ENCODE results near the gene RPS3. TPM values are rescaled to one million over a fixed set of nuclear protein-coding genes. Genes with fewer than 3 reads are reported as not detected.

The RPS3 gene
- total RNA-seq, 1 donor from 2014 or later = 1,962 TPM

DNA sequence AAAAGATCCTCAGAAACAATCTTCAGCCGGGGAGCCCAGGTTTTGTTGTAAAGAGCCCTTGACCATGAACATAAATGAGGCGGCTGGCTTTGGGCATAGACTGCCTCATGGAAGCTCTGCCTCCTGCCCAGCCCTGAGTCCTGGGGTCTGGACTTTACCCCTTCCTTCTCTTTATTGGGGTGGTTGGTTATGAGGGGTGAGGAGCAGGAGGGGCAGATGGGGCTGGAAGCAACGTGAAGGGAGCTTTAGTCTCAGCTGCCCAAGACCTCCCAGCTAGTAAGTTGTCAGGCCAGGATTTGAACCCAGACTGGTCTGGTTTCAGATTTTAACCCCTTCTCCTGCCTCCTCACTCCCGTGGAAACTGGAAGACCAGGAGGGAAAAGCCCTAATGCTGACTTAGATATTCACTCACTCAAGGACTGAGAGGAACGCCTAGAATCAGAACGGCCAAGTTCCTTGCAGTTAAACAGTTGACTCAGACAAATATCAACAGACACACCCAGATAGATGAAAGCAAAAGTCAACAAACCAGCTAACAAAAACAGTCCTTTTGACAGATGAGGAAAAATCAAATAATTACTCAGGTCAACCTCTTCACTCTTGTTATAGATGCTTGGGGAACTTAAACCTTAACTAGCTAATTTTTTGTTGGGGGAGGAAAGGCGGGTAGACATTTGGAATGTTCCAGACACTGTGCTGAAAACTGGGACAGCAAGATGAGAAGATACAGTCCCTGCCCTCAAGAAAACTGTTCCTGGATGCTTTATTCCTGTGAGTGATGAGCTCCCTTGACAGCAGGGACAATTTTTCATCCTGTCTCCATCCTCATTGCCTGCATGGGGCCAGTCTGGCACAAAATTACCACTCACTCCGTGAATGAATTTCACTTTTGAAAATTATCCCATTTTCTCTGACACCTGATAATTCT, 27.1 kb upstream of the RPS3 start:
- peaks cover 6% of the 10 kb centered on the region for H3K27me3 Mint-ChIP-seq (ENCODE audit: insufficient read depth, low read depth)
- Histone ChIP-seq H3K79me2 (ENCODE audit: low read depth) (no peaks in the 10 kb centered on the region), H3K4me1 (no peaks in the 10 kb centered on the region), H3F3A (ENCODE audit: low read depth) (no peaks in the 10 kb centered on the region), H2AFZ (replicated peaks) (no peak overlapping the region), H3K9ac (no peak overlapping the region), H3K4me3 (no peak overlapping the region), H4K20me1 (ENCODE audit: low read depth) (no peaks in the 10 kb centered on the region), H3K36me3 (no peaks in the 10 kb centered on the region), H3K4me2 (no peak overlapping the region), H3K27me3 (no peaks in the 10 kb centered on the region), H3K9me3 (ENCODE audit: low read depth) (no peaks in the 10 kb centered on the region), H3K27ac (no peak overlapping the region)
- H3K27ac Mint-ChIP-seq = no peak overlapping the region
- no peak for DNase-seq (ENCODE audit: low spot score)
- no peaks in the 10 kb centered on the region for H3K36me3 Mint-ChIP-seq
- peaks cover 7% of the 10 kb centered on the region for H3K9me3 Mint-ChIP-seq
- TF ChIP-seq, protein P1, sequence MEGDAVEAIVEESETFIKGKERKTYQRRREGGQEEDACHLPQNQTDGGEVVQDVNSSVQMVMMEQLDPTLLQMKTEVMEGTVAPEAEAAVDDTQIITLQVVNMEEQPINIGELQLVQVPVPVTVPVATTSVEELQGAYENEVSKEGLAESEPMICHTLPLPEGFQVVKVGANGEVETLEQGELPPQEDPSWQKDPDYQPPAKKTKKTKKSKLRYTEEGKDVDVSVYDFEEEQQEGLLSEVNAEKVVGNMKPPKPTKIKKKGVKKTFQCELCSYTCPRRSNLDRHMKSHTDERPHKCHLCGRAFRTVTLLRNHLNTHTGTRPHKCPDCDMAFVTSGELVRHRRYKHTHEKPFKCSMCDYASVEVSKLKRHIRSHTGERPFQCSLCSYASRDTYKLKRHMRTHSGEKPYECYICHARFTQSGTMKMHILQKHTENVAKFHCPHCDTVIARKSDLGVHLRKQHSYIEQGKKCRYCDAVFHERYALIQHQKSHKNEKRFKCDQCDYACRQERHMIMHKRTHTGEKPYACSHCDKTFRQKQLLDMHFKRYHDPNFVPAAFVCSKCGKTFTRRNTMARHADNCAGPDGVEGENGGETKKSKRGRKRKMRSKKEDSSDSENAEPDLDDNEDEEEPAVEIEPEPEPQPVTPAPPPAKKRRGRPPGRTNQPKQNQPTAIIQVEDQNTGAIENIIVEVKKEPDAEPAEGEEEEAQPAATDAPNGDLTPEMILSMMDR (IDR thresholded peaks at IDR 0.05) = no peak
- TF ChIP-seq EZH2 (IDR thresholded peaks at IDR 0.05) (no peak), EZH2phosphoT487 (IDR thresholded peaks at IDR 0.05) (no peak)
- H3K4me1 Mint-ChIP-seq = no peaks in the 10 kb centered on the region
- H3K4me3 Mint-ChIP-seq = no peak overlapping the region

DNA sequence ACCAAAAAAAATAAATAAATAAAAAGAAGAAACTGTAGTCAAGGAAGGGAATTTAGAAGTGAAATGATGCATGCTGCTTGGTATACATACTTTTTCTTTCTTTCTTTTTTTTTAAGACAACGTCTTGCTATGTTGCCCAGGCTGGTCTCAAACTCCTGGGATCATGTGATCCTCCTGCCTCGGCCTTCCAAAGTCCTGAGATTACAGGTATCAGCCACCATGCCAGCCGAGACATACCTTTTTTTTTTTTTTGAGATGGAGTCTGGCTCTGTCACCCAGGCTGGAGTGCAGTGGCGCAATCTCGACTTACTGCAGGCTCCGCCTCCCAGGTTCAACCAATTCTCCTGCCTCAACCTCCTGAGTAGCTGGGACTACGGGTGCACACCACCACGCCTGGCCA, 26.1 kb upstream of the RPS3 start:
- no peaks in the 10 kb centered on the region for H3K36me3 Mint-ChIP-seq
- no peaks in the 10 kb centered on the region for H3F3A ChIP-seq (ENCODE audit: low read depth)
- no peak overlapping the region for H3K4me3 Mint-ChIP-seq
- H3K27ac ChIP-seq = no peak overlapping the region
- H3K27me3 Mint-ChIP-seq (ENCODE audit: insufficient read depth, low read depth) = peaks cover 4% of the 10 kb centered on the region
- H3K4me2 ChIP-seq = no peak overlapping the region
- no peaks in the 10 kb centered on the region for H3K9me3 ChIP-seq (ENCODE audit: low read depth)
- no peak for DNase-seq (ENCODE audit: low spot score)
- H2AFZ ChIP-seq (replicated peaks) = no peak overlapping the region
- no peaks in the 10 kb centered on the region for H4K20me1 ChIP-seq (ENCODE audit: low read depth)
- no peaks in the 10 kb centered on the region for H3K27me3 ChIP-seq
- H3K9me3 Mint-ChIP-seq = peaks cover 5% of the 10 kb centered on the region
- TF ChIP-seq, protein P1 (IDR thresholded peaks at IDR 0.05) = no peak
- no peak for TF ChIP-seq EZH2 (IDR thresholded peaks at IDR 0.05)
- no peak for TF ChIP-seq EZH2phosphoT487 (IDR thresholded peaks at IDR 0.05)
- H3K36me3 ChIP-seq = no peaks in the 10 kb centered on the region
- no peaks in the 10 kb centered on the region for H3K79me2 ChIP-seq (ENCODE audit: low read depth)
- no peaks in the 10 kb centered on the region for H3K4me1 Mint-ChIP-seq
- H3K4me3 ChIP-seq = no peak overlapping the region
- no peak overlapping the region for H3K9ac ChIP-seq
- no peak overlapping the region for H3K27ac Mint-ChIP-seq
- no peaks in the 10 kb centered on the region for H3K4me1 ChIP-seq

DNA sequence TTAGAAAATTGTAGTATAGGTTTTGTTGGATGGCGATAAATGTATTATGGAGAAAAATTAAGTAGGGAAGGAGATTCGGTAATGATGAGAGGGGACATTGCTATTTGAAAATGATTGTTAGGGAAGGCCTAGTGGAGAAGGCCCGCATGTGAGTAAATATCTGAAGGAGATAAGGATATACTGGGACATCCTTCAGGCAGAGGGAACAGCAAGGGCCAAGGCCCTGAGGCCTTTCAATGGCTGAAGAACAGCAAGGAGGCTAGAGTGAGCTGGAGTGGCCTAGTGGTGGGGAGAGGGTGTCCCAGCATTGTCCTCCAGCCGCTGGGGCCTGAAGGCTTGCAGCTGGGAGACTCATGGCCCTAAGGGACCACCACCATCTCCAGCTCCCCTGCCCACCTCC, 24.7 kb upstream of the RPS3 start:
- TF ChIP-seq EZH2 (IDR thresholded peaks at IDR 0.05) = no peak
- TF ChIP-seq, protein P1 (IDR thresholded peaks at IDR 0.05) = no peak
- TF ChIP-seq EZH2phosphoT487 (IDR thresholded peaks at IDR 0.05) = no peak
- H2AFZ ChIP-seq (replicated peaks) = no peak overlapping the region
- no peaks in the 10 kb centered on the region for H3K27me3 ChIP-seq
- H3F3A ChIP-seq (ENCODE audit: low read depth) = no peaks in the 10 kb centered on the region
- H3K36me3 ChIP-seq = no peaks in the 10 kb centered on the region
- no peak overlapping the region for H3K9ac ChIP-seq
- H3K79me2 ChIP-seq (ENCODE audit: low read depth) = no peaks in the 10 kb centered on the region
- H3K4me3 Mint-ChIP-seq = no peak overlapping the region
- H3K4me1 ChIP-seq = no peaks in the 10 kb centered on the region
- H3K27ac Mint-ChIP-seq = peak overlapping the region; percentile 0
- no peak for DNase-seq (ENCODE audit: low spot score)
- H3K36me3 Mint-ChIP-seq = no peaks in the 10 kb centered on the region
- H3K4me1 Mint-ChIP-seq = no peaks in the 10 kb centered on the region
- no peaks in the 10 kb centered on the region for H4K20me1 ChIP-seq (ENCODE audit: low read depth)
- H3K27ac ChIP-seq = no peak overlapping the region
- no peaks in the 10 kb centered on the region for H3K9me3 ChIP-seq (ENCODE audit: low read depth)
- H3K4me3 ChIP-seq = no peak overlapping the region
- H3K9me3 Mint-ChIP-seq = peaks cover 3% of the 10 kb centered on the region
- peaks cover 4% of the 10 kb centered on the region for H3K27me3 Mint-ChIP-seq (ENCODE audit: insufficient read depth, low read depth)
- H3K4me2 ChIP-seq = no peak overlapping the region

Measured in neural progenitor cell (in vitro differentiated cells).